ENCODE data around the gene PLEKHA6.

PLEKHA6 gene

GRCh38 chr1:204357551-204358490 lies 1.9 kb downstream of the PLEKHA6 start:
- no peak for DNase-seq (ENCODE audit: low read depth in 2 of 2)

GRCh38 chr1:204356997-204357396 lies 2.7 kb downstream of the PLEKHA6 start:
- no peak for DNase-seq (ENCODE audit: low read depth in 2 of 2)

- no peak for DNase-seq (ENCODE audit: low read depth in 2 of 2)
Measured at GRCh38 chr1:204355913-204356312, 3.8 kb downstream of the PLEKHA6 start.

GRCh38 chr1:204354579-204354978 lies 5.2 kb downstream of the PLEKHA6 start:
- DNase-seq (ENCODE audit: low read depth in 2 of 2) = no peak

- DNase-seq (ENCODE audit: low read depth in 2 of 2) = no peak
Measured at GRCh38 chr1:204353213-204353910, 6.4 kb downstream of the PLEKHA6 start.

- no peak for DNase-seq (ENCODE audit: low read depth in 2 of 2)
Measured at GRCh38 chr1:204350857-204351573, 8.7 kb downstream of the PLEKHA6 start.

- no peak for DNase-seq (ENCODE audit: low read depth in 2 of 2)
Measured at GRCh38 chr1:204350312-204350711, 9.4 kb downstream of the PLEKHA6 start.

- DNase-seq (ENCODE audit: low read depth in 2 of 2) = no peak
Measured at GRCh38 chr1:204349602-204350001, 10.1 kb downstream of the PLEKHA6 start.

GRCh38 chr1:204348722-204349121 lies 11.0 kb downstream of the PLEKHA6 start:
- no peak for DNase-seq (ENCODE audit: low read depth in 2 of 2)

GRCh38 chr1:204348242-204348641 lies 11.5 kb downstream of the PLEKHA6 start:
- DNase-seq (ENCODE audit: low read depth in 2 of 2) = no peak

- no peak for DNase-seq (ENCODE audit: low read depth in 2 of 2)
Measured at GRCh38 chr1:204345941-204346645, 13.6 kb downstream of the PLEKHA6 start.

GRCh38 chr1:204345438-204345841 lies 14.3 kb downstream of the PLEKHA6 start:
- DNase-seq (ENCODE audit: low read depth in 2 of 2) = no peak

- DNase-seq (ENCODE audit: low read depth in 2 of 2) = no peak
Measured at GRCh38 chr1:204344665-204345355, 14.9 kb downstream of the PLEKHA6 start.

- DNase-seq (ENCODE audit: low read depth in 2 of 2) = no peak
Measured at GRCh38 chr1:204343802-204344201, 15.9 kb downstream of the PLEKHA6 start.

- DNase-seq (ENCODE audit: low read depth in 2 of 2) = no peak
Measured at GRCh38 chr1:204343247-204343646, 16.5 kb downstream of the PLEKHA6 start.

- DNase-seq (ENCODE audit: low read depth in 2 of 2) = no peak
Measured at GRCh38 chr1:204342310-204342709, 17.4 kb downstream of the PLEKHA6 start.

GRCh38 chr1:204341380-204341779 lies 18.3 kb downstream of the PLEKHA6 start:
- no peak for DNase-seq (ENCODE audit: low read depth in 2 of 2)

- no peak for DNase-seq (ENCODE audit: low read depth in 2 of 2)
Measured at GRCh38 chr1:204340081-204340889, 19.4 kb downstream of the PLEKHA6 start.

GRCh38 chr1:204339541-204339940 lies 20.2 kb downstream of the PLEKHA6 start:
- no peak for DNase-seq (ENCODE audit: low read depth in 2 of 2)

- DNase-seq (ENCODE audit: low read depth in 2 of 2) = no peak
Measured at GRCh38 chr1:204338997-204339396, 20.7 kb downstream of the PLEKHA6 start.

Data from stimulated activated CD8-positive, alpha-beta memory T cell treated with anti-CD3 and anti-CD28 coated beads, Interleukin-2, amount 100 ng/mL, for 1 hour (primary cell).